ENCODE measurements around the gene GSK3A.

GSK3A gene

GRCh38 chr19:42224940-42225717 is 17.3 kb downstream of the GSK3A start:
- no peak for DNase-seq

- no peak for DNase-seq
These were observed 21.7 kb downstream of the GSK3A start for GRCh38 chr19:42220751-42221097.

GRCh38 chr19:42219812-42220750 is 22.3 kb downstream of the GSK3A start, which contains the start of gene ZNF526:
Gene ZNF526, plus strand, starts transcription at chr19:42220312. Its CDS starts 4,092 bp downstream, at chr19:42224404.
- peak; percentile 93 for DNase-seq

GRCh38 chr19:42217520-42218437 is 24.6 kb downstream of the GSK3A start, which contains the start of gene DEDD2:
Gene DEDD2, minus strand, starts transcription at chr19:42217677. Its CDS starts 670 bp downstream, at chr19:42217007.
- peak; percentile 83 for DNase-seq

- no peak for DNase-seq
These were observed 25.5 kb downstream of the GSK3A start for GRCh38 chr19:42216653-42217519.

- no peak for DNase-seq
These were observed 27.5 kb downstream of the GSK3A start for GRCh38 chr19:42214810-42215485.

GRCh38 chr19:42212886-42213285 is 29.5 kb downstream of the GSK3A start:
- DNase-seq, result no peak

- DNase-seq, result no peak
These were observed 33.8 kb downstream of the GSK3A start for GRCh38 chr19:42208612-42209011.

GRCh38 chr19:42207767-42208271 is 34.6 kb downstream of the GSK3A start:
- DNase-seq, result no peak

GRCh38 chr19:42206871-42207755 is 35.3 kb downstream of the GSK3A start:
- DNase-seq, result no peak

GRCh38 chr19:42204664-42205063 is 37.7 kb downstream of the GSK3A start:
- DNase-seq, result no peak

GRCh38 chr19:42203700-42204099 is 38.7 kb downstream of the GSK3A start:
- DNase-seq, result no peak

- no peak for DNase-seq
These were observed 40.0 kb downstream of the GSK3A start for GRCh38 chr19:42202290-42202880.

GRCh38 chr19:42201489-42202289 is 40.7 kb downstream of the GSK3A start:
- no peak for DNase-seq

GRCh38 chr19:42200116-42200715 is 42.2 kb downstream of the GSK3A start:
- DNase-seq, result no peak

GRCh38 chr19:42199440-42200115 is 42.8 kb downstream of the GSK3A start:
- no peak for DNase-seq

- no peak for DNase-seq
These were observed 43.5 kb downstream of the GSK3A start for GRCh38 chr19:42198676-42199439.

Data from kidney glomerular epithelial cell (primary cell).